ENCODE data around the gene HABP4. TPM values are rescaled to one million over a fixed set of nuclear protein-coding genes. Genes with fewer than 3 reads are reported as not detected.

Gene HABP4
- total RNA-seq, 1 donor from 2014 or later: 15.8 TPM

DNA sequence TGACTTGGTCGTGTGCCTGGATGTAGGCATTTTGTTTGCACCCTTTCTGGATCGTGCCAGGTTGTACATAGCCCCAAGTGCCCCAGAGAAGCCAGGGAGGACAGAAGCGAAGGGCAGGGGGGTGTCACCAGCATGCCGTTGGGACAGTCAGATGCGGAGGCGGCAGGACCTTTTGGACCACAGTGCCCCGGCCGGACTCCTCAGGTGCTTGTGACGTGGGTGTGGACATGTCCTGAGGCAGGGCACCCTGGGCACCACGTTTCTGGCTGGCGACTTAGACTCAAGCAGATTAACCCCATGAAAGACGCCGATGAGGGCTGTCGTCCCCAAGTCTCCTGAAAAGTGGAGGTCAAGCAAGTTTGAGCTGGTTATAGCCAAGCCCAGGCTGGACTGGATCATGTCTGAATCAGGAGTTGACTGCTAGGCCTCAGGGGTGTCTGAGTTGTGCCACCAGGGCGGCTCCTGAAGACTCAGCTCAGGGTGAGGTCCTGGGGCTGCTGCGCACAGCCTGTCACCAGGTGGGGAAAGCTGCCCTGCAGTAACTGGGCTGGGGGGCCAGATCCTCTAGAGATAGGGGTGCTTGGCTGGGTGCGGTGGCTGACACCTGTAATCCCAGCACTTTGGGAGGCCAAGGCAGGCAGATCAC, 42.0 kb downstream of the HABP4 start:
- Mint-ChIP-seq H3K27me3 (ENCODE audit: unreplicated experiment) (no peaks in the 10 kb centered on the region), H3K36me3 (ENCODE audit: unreplicated experiment) (peaks cover 30% of the 10 kb centered on the region), H3K27ac (ENCODE audit: unreplicated experiment) (no peak overlapping the region), H3K9me3 (ENCODE audit: unreplicated experiment) (no peaks in the 10 kb centered on the region), H3K4me3 (ENCODE audit: unreplicated experiment) (no peak overlapping the region), H3K4me1 (ENCODE audit: unreplicated experiment) (peaks cover 15% of the 10 kb centered on the region)
- TF ChIP-seq, protein P1, sequence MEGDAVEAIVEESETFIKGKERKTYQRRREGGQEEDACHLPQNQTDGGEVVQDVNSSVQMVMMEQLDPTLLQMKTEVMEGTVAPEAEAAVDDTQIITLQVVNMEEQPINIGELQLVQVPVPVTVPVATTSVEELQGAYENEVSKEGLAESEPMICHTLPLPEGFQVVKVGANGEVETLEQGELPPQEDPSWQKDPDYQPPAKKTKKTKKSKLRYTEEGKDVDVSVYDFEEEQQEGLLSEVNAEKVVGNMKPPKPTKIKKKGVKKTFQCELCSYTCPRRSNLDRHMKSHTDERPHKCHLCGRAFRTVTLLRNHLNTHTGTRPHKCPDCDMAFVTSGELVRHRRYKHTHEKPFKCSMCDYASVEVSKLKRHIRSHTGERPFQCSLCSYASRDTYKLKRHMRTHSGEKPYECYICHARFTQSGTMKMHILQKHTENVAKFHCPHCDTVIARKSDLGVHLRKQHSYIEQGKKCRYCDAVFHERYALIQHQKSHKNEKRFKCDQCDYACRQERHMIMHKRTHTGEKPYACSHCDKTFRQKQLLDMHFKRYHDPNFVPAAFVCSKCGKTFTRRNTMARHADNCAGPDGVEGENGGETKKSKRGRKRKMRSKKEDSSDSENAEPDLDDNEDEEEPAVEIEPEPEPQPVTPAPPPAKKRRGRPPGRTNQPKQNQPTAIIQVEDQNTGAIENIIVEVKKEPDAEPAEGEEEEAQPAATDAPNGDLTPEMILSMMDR (IDR thresholded peaks at IDR 0.05): no peak
- no peak for DNase-seq (ENCODE audit: extremely low spot score, unreplicated experiment)

DNA sequence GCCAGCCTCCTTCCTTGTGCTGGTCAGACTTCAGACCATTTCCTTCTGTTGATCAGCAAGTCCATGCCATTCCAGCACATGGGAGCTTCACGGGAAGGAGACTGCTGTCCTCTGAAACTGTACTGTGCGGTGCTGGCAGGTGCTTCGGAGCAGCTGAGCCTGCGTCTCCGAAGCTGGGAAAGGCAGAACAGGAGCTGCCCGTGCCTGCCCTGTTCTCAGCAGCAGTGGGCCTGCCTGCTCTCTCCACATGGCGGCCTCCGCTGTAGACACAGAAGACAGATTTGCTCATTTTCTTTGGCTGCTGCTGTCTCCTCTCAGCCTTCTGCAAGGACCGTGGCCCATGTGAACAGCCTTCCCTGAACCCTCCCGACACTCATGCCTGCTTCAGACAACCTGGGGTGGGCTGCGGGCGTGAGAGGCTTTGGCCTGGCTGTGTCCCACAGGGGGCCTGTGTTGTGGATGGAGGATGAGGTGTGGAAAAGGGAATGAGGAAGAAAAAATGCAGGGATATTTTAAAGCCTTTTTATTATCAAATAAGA, 43.1 kb downstream of the HABP4 start:
- no peak overlapping the region for H3K4me3 Mint-ChIP-seq (ENCODE audit: unreplicated experiment)
- peaks cover 5% of the 10 kb centered on the region for H3K4me1 Mint-ChIP-seq (ENCODE audit: unreplicated experiment)
- H3K27ac Mint-ChIP-seq (ENCODE audit: unreplicated experiment): no peak overlapping the region
- DNase-seq (ENCODE audit: extremely low spot score, unreplicated experiment): no peak
- no peaks in the 10 kb centered on the region for H3K27me3 Mint-ChIP-seq (ENCODE audit: unreplicated experiment)
- H3K9me3 Mint-ChIP-seq (ENCODE audit: unreplicated experiment): no peaks in the 10 kb centered on the region
- H3K36me3 Mint-ChIP-seq (ENCODE audit: unreplicated experiment): peaks cover 27% of the 10 kb centered on the region
- TF ChIP-seq, protein P1 (IDR thresholded peaks at IDR 0.05): no peak

DNA sequence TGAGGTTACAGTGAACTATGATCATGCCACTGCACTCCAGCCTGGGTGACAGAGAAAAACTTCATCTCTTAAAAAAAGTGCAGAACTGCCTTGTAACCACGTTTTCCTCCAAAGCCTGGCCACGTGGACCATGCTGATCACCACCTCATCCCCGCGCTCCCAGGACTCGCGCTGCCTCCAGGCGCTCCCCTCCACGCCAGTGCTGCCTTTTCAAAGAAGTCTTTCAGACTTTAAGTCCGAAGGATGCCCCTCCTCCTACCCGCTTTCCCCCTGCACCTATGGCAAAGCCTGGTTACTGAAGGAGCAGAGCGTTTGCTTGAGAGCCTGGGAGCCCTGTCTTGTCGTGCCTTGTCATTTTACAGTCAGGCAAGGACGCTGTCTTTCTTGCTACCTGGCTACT, 43.8 kb downstream of the HABP4 start:
- TF ChIP-seq, protein P1 (IDR thresholded peaks at IDR 0.05): no peak
- Mint-ChIP-seq H3K9me3 (ENCODE audit: unreplicated experiment) (no peaks in the 10 kb centered on the region), H3K27ac (ENCODE audit: unreplicated experiment) (peak overlapping the region; percentile 23), H3K4me1 (ENCODE audit: unreplicated experiment) (peaks cover 2% of the 10 kb centered on the region), H3K36me3 (ENCODE audit: unreplicated experiment) (peaks cover 24% of the 10 kb centered on the region), H3K4me3 (ENCODE audit: unreplicated experiment) (no peak overlapping the region), H3K27me3 (ENCODE audit: unreplicated experiment) (no peaks in the 10 kb centered on the region)
- DNase-seq (ENCODE audit: extremely low spot score, unreplicated experiment): no peak

DNA sequence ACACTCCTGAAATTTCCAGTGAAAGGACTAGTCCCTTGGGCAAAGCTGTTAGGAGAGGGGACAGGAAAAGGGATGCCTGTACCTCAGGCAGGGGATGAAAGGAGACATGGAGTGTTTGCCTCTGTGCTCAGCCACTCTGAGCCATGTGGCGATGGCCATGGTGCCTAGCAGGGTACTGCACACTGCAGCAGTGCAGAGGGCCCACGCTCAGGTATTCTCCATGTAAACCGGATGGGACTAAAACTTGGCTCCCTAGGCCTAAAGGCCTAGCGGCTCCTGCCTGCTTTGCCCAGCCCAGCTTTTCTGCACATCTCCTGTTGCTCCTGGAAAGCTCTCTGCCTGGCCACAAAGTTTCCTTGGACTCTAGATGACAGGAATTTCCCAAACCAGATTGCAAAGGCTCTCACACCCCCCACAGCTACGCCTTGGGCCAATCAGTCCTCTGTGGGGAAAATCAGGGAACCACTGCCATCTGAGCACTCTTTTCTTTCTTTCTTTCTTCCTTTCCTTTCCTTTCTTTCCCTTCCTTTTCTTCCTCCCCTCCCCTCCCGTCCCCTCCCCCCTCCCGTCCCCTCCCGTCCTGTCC, 44.3 kb downstream of the HABP4 start:
- TF ChIP-seq, protein P1 (IDR thresholded peaks at IDR 0.05): no peak
- DNase-seq (ENCODE audit: extremely low spot score, unreplicated experiment): no peak
- no peaks in the 10 kb centered on the region for H3K27me3 Mint-ChIP-seq (ENCODE audit: unreplicated experiment)
- peaks cover 18% of the 10 kb centered on the region for H3K36me3 Mint-ChIP-seq (ENCODE audit: unreplicated experiment)
- no peaks in the 10 kb centered on the region for H3K9me3 Mint-ChIP-seq (ENCODE audit: unreplicated experiment)
- peak overlapping the region; percentile 23 for H3K27ac Mint-ChIP-seq (ENCODE audit: unreplicated experiment)
- H3K4me3 Mint-ChIP-seq (ENCODE audit: unreplicated experiment): no peak overlapping the region
- H3K4me1 Mint-ChIP-seq (ENCODE audit: unreplicated experiment): peaks cover 2% of the 10 kb centered on the region

DNA sequence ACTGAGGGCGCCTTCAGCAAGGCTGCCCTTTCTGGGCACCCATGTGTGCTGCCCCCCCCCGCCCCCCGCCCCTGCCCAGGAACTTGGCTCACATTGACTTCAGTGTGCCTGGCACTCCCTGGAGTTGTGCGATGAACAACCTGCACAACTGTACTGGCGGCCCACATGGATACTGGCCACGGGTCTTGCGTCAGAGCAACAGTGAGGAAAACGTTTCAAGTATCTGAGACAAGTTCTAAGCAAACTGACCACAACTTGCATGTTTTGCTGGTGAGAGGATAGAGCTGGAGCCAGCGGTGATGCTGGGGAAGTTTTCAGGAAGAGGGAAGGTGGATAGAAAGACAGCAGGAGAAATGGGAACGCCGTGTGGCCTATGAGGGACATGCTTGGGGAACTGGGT, 45.4 kb downstream of the HABP4 start:
- H3K27ac Mint-ChIP-seq (ENCODE audit: unreplicated experiment): no peak overlapping the region
- no peak overlapping the region for H3K4me3 Mint-ChIP-seq (ENCODE audit: unreplicated experiment)
- H3K36me3 Mint-ChIP-seq (ENCODE audit: unreplicated experiment): peaks cover 10% of the 10 kb centered on the region
- DNase-seq (ENCODE audit: extremely low spot score, unreplicated experiment): no peak
- H3K4me1 Mint-ChIP-seq (ENCODE audit: unreplicated experiment): peaks cover 2% of the 10 kb centered on the region
- H3K27me3 Mint-ChIP-seq (ENCODE audit: unreplicated experiment): no peaks in the 10 kb centered on the region
- no peaks in the 10 kb centered on the region for H3K9me3 Mint-ChIP-seq (ENCODE audit: unreplicated experiment)
- TF ChIP-seq, protein P1 (IDR thresholded peaks at IDR 0.05): no peak

All from osteocyte (in vitro differentiated cells).